Fibroblast of pulmonary artery (primary cell): ENCODE data around the gene TBX21.

Source experiments
- DNase-seq: peaks from one replicate; pipeline ENCODE4 v3.0.0-alpha.2; 2010; ENCODE audit warnings: low read depth
- H3K4me3 ChIP-seq: replicated peaks from 2 replicates; pipeline ENCODE4 v1.5.1; 2011; ENCODE audit warnings: low read depth, mild to moderate bottlenecking, control low read depth, low read length, moderate library complexity
- CTCF ChIP-seq: IDR thresholded peaks from 2 replicates; pipeline ENCODE4 v1.5.1; 2011; ENCODE audit warnings: mild to moderate bottlenecking, control low read depth, low read length, inconsistent platforms; ENCODE audit errors: missing control alignments

TBX21 gene

GRCh38 chr17:47715669-47716325 is 17.2 kb upstream of the TBX21 start:
- DNase-seq, result no peak
- no peak overlapping the region for H3K4me3 ChIP-seq
- no peak for TF ChIP-seq CTCF

- DNase-seq, result no peak
- no peak overlapping the region for H3K4me3 ChIP-seq
- no peak for TF ChIP-seq CTCF
Observed at GRCh38 chr17:47716375-47716774, 16.7 kb upstream of the TBX21 start.

GRCh38 chr17:47717261-47717697 is 15.8 kb upstream of the TBX21 start:
- DNase-seq, result no peak
- TF ChIP-seq CTCF, result peak; percentile 49
- H3K4me3 ChIP-seq, result no peak overlapping the region

GRCh38 chr17:47717979-47718621 is 14.9 kb upstream of the TBX21 start:
- no peak overlapping the region for H3K4me3 ChIP-seq
- DNase-seq, result no peak
- no peak for TF ChIP-seq CTCF

GRCh38 chr17:47718634-47719405 is 14.2 kb upstream of the TBX21 start:
- DNase-seq, result no peak
- H3K4me3 ChIP-seq, result no peak overlapping the region
- TF ChIP-seq CTCF, result no peak

GRCh38 chr17:47719411-47720152 is 13.5 kb upstream of the TBX21 start:
- TF ChIP-seq CTCF, result no peak
- H3K4me3 ChIP-seq, result no peak overlapping the region
- DNase-seq, result no peak
